HepG2 (cell line): ENCODE measurements around the gene SURF1. TPM values are rescaled to one million over a fixed set of nuclear protein-coding genes. Genes with fewer than 3 reads are reported as not detected.

Source experiments
- ATAC-seq: fragments of 200-7000 bp; cut with Tn5 transposase; 3 replicates; pipeline ENCODE4 v1.9.1; 2020; ENCODE audit warnings: mild to moderate bottlenecking, moderate library complexity
- BruUV-seq: library from RNA; stranded (reverse); fragments of 400-500 nt; replicated peaks from 2 replicates; lab custom pipeline; 2021; lab: Mats Ljungman, UMichigan
- CTCF ChIA-PET: fragments of 300-600 bp; formaldehyde crosslinking; extraction: SDS; loops from one replicate; lab custom pipeline; 2021; ENCODE audit warnings: low total read pairs, inconsistent platforms, low intra/inter-chr PET ratio; lab: Yijun Ruan, JAX
- POLR2A ChIA-PET: fragments of 350-600 bp; sonication (Branson Sonifier 250); formaldehyde crosslinking; loops from one replicate; lab custom pipeline; 2020; ENCODE audit warnings: antibody characterized with exemption, inconsistent platforms; lab: Yijun Ruan, JAX
- DNase-seq: peaks from one replicate; pipeline ENCODE4 v3.0.0-alpha.2; 2015; ENCODE audit warnings: low spot score
- FAIRE-seq: peaks from 3 replicates; lab custom pipeline; 2011; peaks lifted over from hg19 to GRCh38; lab: Jason Lieb, UNC
- H2AFZ ChIP-seq: one replicate; pipeline ENCODE4 v1.6.1; 2011; ENCODE audit warnings: low read length, inconsistent platforms
- H3K27ac ChIP-seq: fragments of 300-600 bp; 3 replicates; pipeline ENCODE4 v1.8.0; 2011; ENCODE audit warnings: mixed run types, mild to moderate bottlenecking, mixed read lengths, low read length, inconsistent platforms; ENCODE audit not compliant: insufficient read depth; ENCODE audit errors: extremely low read length
- H3K27me3 ChIP-seq, 2 experiments: fragments of 200-600 bp in 1 of 2; 2 replicates in 1 of 2; 3 replicates in 1 of 2; pipeline versions ENCODE4 v1.6.0 to v1.8.0; 2011; ENCODE audit warnings: low read length in 2 of 2, mild to moderate bottlenecking in 2 of 2, moderate library complexity in 2 of 2, inconsistent platforms in 1 of 2; ENCODE audit not compliant: insufficient read depth in 2 of 2, control insufficient read depth in 1 of 2
- H3K36me3 ChIP-seq, 2 experiments: fragments of 200-600 bp in 1 of 2; replicated peaks in 1 of 2; 2 replicates in 1 of 2; 3 replicates in 1 of 2; pipeline versions ENCODE4 v1.5.1 to v1.8.0; 2011; ENCODE audit warnings: low read length in 2 of 2, inconsistent platforms in 1 of 2; ENCODE audit not compliant: insufficient read depth in 2 of 2, control insufficient read depth in 1 of 2
- H3K4me1 ChIP-seq: 2 replicates; pipeline ENCODE4 v1.5.1; 2012; ENCODE audit warnings: low read length, inconsistent platforms; ENCODE audit not compliant: insufficient read depth
- H3K4me2 ChIP-seq: 2 replicates; pipeline ENCODE4 v1.6.0; 2011; ENCODE audit warnings: low read depth, low read length, inconsistent platforms
- H3K4me3 ChIP-seq, 3 experiments: fragments of 200-600 bp in 1 of 3; sonication (generic), shearing (Covaris generic) in 1 of 3; replicated peaks in 1 of 3; 2 replicates each; pipeline ENCODE4 v1.5.1; 2011 to 2016; ENCODE audit warnings: low read length in 3 of 3, inconsistent platforms in 2 of 3, low read depth in 2 of 3, mild to moderate bottlenecking in 2 of 3, control low read depth in 1 of 3, mixed read lengths in 1 of 3; ENCODE audit not compliant: insufficient read depth in 1 of 3
- H3K79me2 ChIP-seq: one replicate; pipeline ENCODE4 v1.6.1; 2011; ENCODE audit warnings: low read length, inconsistent platforms; ENCODE audit not compliant: insufficient read depth
- H3K9ac ChIP-seq: 2 replicates; pipeline ENCODE4 v1.6.0; 2011; ENCODE audit warnings: mild to moderate bottlenecking, low read depth, low read length, inconsistent platforms; ENCODE audit not compliant: insufficient read depth
- H3K9me3 ChIP-seq: 2 replicates; pipeline ENCODE4 v1.5.1; 2012; ENCODE audit warnings: mild to moderate bottlenecking, low read length
- H4K20me1 ChIP-seq: 2 replicates; pipeline ENCODE4 v1.6.0; 2011; ENCODE audit warnings: inconsistent platforms, mild to moderate bottlenecking, low read length, moderate library complexity; ENCODE audit not compliant: insufficient read depth
- ATF6 ChIP-seq: sonication (generic); formaldehyde crosslinking; conservative IDR thresholded peaks from 2 replicates; pipeline ENCODE4 v1.4.0; 2020; ENCODE audit warnings: missing genetic modification reagents
- CC2D1A ChIP-seq: sonication (generic); formaldehyde crosslinking; IDR thresholded peaks from 2 replicates; pipeline ENCODE4 v1.8.1; 2023; ENCODE audit warnings: mild to moderate bottlenecking, missing genetic modification reagents
- FOXM1 ChIP-seq: sonication (generic); formaldehyde crosslinking; IDR thresholded peaks from 2 replicates; pipeline ENCODE4 v1.5.0; 2020; ENCODE audit warnings: missing genetic modification reagents
- GLI4 ChIP-seq: sonication (generic); formaldehyde crosslinking; IDR thresholded peaks from 2 replicates; pipeline ENCODE4 v1.5.1; 2020; ENCODE audit warnings: missing genetic modification reagents, mild to moderate bottlenecking, moderate library complexity, borderline replicate concordance
- GZF1 ChIP-seq: sonication (generic); formaldehyde crosslinking; IDR thresholded peaks from 2 replicates; pipeline ENCODE4 v1.5.1; 2020; ENCODE audit warnings: mild to moderate bottlenecking, missing genetic modification reagents
- JARID2 ChIP-seq: sonication (generic); formaldehyde crosslinking; IDR thresholded peaks from 2 replicates; pipeline ENCODE4 v1.8.1; 2023; ENCODE audit warnings: missing genetic modification reagents, inconsistent platforms; ENCODE audit not compliant: insufficient replicate concordance
- LCORL ChIP-seq, 2 experiments: fragments of 450-650 bp in 1 of 2; sonication (generic) in 1 of 2; formaldehyde crosslinking in 1 of 2; IDR thresholded peaks; 2 replicates each; pipeline versions ENCODE4 v1.5.0 to v1.6.1; 2017 to 2020; ENCODE audit warnings: antibody characterized with exemption in 1 of 2, missing genetic modification reagents in 1 of 2
- MBD4 ChIP-seq: IDR thresholded peaks from 2 replicates; pipeline ENCODE4 v1.6.1; 2012; ENCODE audit warnings: low read length, inconsistent platforms, borderline replicate concordance
- POLR2A ChIP-seq, 2 experiments: IDR thresholded peaks; 2 replicates each; pipeline ENCODE4 v1.6.1; 2011; ENCODE audit warnings: low read depth in 2 of 2, low read length in 2 of 2, mild to moderate bottlenecking in 1 of 2, moderate library complexity in 1 of 2; ENCODE audit not compliant: insufficient read depth in 1 of 2
- POLR2G ChIP-seq: fragments of 200-400 bp; formaldehyde crosslinking; IDR thresholded peaks from 2 replicates; pipeline ENCODE4 v1.6.1; 2018; ENCODE audit warnings: mild to moderate bottlenecking, low read depth, low read length, moderate library complexity
- ZBTB26 ChIP-seq: IDR thresholded peaks from 2 replicates; pipeline ENCODE4 v1.6.1; 2016; ENCODE audit warnings: missing compliant biosample characterization, missing genetic modification reagents, borderline replicate concordance
- ZBTB33 ChIP-seq: sonication (generic); formaldehyde crosslinking; IDR thresholded peaks from 2 replicates; pipeline ENCODE4 v1.4.0; 2020; ENCODE audit warnings: missing genetic modification reagents
- ZBTB38 ChIP-seq: sonication (generic); formaldehyde crosslinking; IDR thresholded peaks from 2 replicates; pipeline ENCODE4 v1.5.1; 2020; ENCODE audit warnings: mild to moderate bottlenecking, missing genetic modification reagents
- ZNF124 ChIP-seq: sonication (generic); formaldehyde crosslinking; IDR thresholded peaks from 2 replicates; pipeline ENCODE4 v1.4.0; 2020; ENCODE audit warnings: missing genetic modification reagents
- ZNF550 ChIP-seq: sonication (generic); formaldehyde crosslinking; IDR thresholded peaks from 2 replicates; pipeline ENCODE4 v1.4.0; 2020; ENCODE audit warnings: mild to moderate bottlenecking, missing genetic modification reagents, borderline replicate concordance
- WGBS: methylation state at CpG from one replicate; pipeline ENCODE4 v1.1.6; 2017; ENCODE audit warnings: low lambda C conversion rate; 5-methylcytosine and 5-hydroxymethylcytosine counted together
- in situ Hi-C: cut with HindIII; loops from 2 replicates; pipeline ENCODE4 v1.10.0; 2017; ENCODE audit warnings: low pct_unique_long_range_greater_than_20kb; ENCODE audit not compliant: extremely low pct_ligation_motif_present
- intact Hi-C: fragments of 100-400 bp; cut with micrococcal nuclease; formaldehyde crosslinking; loops from one replicate; pipeline ENCODE4 v1.10.0; 2022; ENCODE audit not compliant: unreplicated experiment
- polyA plus RNA-seq, 8 experiments: library from polyadenylated mRNA; depleted of rRNA in 3 of 8; stranded (reverse) in 7 of 8; unstranded in 1 of 8; fragments of >200 nt; fragmentation: Illumina TruSeq in 4 of 8; extraction: Trizol in 4 of 8; gene quantifications; 2 replicates each; pipeline versions ENCODE4 v1.2.1 to v1.2.3, GENCODE V29; 2011 to 2016; ENCODE audit warnings: low read depth in 4 of 8, missing spikeins in 1 of 8, mixed read lengths in 1 of 8; ENCODE audit not compliant: insufficient read depth in 1 of 8
- total RNA-seq, 5 experiments: library from RNA; depleted of rRNA; stranded (reverse); fragments of >200 nt; fragmentation: Illumina TruSeq; extraction: Trizol; gene quantifications; 2 replicates each; pipeline ENCODE4 v1.2.3, GENCODE V29; 2016; ENCODE audit warnings: low read depth in 1 of 5
- TF ChIP-seq, protein P1 (sequence below): IDR thresholded peaks from 2 replicates; pipeline ENCODE4 v1.6.1; 2016; ENCODE audit warnings: control low read depth

The SURF1 gene
- total and polyA plus RNA-seq, 2 of the 13 experiments (the other 11 are each of a cell fraction or from before 2014, with no cell fraction given), result 17.8 to 40.7 TPM

GRCh38 chr9:133346021-133346785, 10.1 kb downstream of the SURF1 start:
- Histone ChIP-seq H3K4me1 (peaks cover 29% of the 10 kb centered on the region), H4K20me1 (peaks cover 11% of the 10 kb centered on the region), H3K4me2 (peak overlapping the region; percentile 97), H3K9me3 (no peaks in the 10 kb centered on the region), H3K9ac (peak overlapping the region; percentile 99), H2AFZ (no peak overlapping the region), H3K27ac (peak overlapping the region; percentile 97), H3K27me3 (no peaks in the 10 kb centered on the region; a peak in 1 of 5 replicates), H3K4me3 (peak overlapping the region; percentile 82 to 100 (median 91); a peak in 5 of 6 replicates), H3K79me2 (peaks cover 34% of the 10 kb centered on the region), H3K36me3 (peaks cover 13 to 65% of the 10 kb centered on the region in 2 experiments)
- ATAC-seq (peak; percentile 13), FAIRE-seq (no peak), DNase-seq (no peak)
- POLR2A ChIA-PET, result interaction anchor here (0.8 kb wide), 1 partner anchor 9 kb away, joined by 3 read pairs; no protein-coding TSS in a partner anchor
- CTCF ChIA-PET, result no interaction called here
- intact Hi-C loops, result no loop called here
- WGBS, result 60% methylated on average over 7 of the region's 15 CpGs
- in situ Hi-C loops, result no loop called here
- TF ChIP-seq GLI4 (CRISPR knock-in tag) (0 out of 2 replicates have a peak, but pooled peaks have one; percentile 12), FOXM1 (CRISPR knock-in tag) (no peak), POLR2G (no peak), MBD4 (no peak), LCORL (IDR thresholded peaks at IDR 0.05) (no peak), LCORL (CRISPR knock-in tag; IDR thresholded peaks at IDR 0.05) (no peak), ZNF550 (0 out of 2 replicates have a peak, but pooled peaks have one; percentile 9), POLR2A (IDR thresholded peaks at IDR 0.05; ENCODE audit: insufficient read depth in 1 of 2, low read depth in 2 of 2, low read length in 2 of 2) (0 out of 4 replicates have a peak, but pooled peaks of 1 of the 2 experiments have one; percentile 13), JARID2 (CRISPR knock-in tag) (no peak), GZF1 (CRISPR knock-in tag) (no peak), CC2D1A (CRISPR knock-in tag) (no peak), ZBTB26 (no peak), ATF6 (CRISPR knock-in tag) (no peak), ZBTB38 (CRISPR knock-in tag) (peak; percentile 66; the same call in 1 of the 2 replicates), ZBTB33 (peak; percentile 58; the same call in 1 of the 2 replicates), ZNF124 (CRISPR knock-in tag) (no peak)
- TF ChIP-seq, protein P1, sequence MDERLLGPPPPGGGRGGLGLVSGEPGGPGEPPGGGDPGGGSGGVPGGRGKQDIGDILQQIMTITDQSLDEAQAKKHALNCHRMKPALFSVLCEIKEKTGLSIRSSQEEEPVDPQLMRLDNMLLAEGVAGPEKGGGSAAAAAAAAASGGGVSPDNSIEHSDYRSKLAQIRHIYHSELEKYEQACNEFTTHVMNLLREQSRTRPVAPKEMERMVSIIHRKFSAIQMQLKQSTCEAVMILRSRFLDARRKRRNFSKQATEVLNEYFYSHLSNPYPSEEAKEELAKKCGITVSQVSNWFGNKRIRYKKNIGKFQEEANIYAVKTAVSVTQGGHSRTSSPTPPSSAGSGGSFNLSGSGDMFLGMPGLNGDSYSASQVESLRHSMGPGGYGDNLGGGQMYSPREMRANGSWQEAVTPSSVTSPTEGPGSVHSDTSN (CRISPR knock-in tag), result no peak
- BruUV-seq, result no TSS peak
